Measurements from ENCODE around the gene RBM6. TPM values are rescaled to one million over a fixed set of nuclear protein-coding genes. Genes with fewer than 3 reads are reported as not detected.

The RBM6 gene
- total RNA-seq, 4 donors from 2014 or later: 57.9 to 100 (median 66.9) TPM

- no peak for DNase-seq (ENCODE audit: extremely low spot score)
- Histone ChIP-seq H3K4me1 (no peaks in the 10 kb centered on the region), H3K27ac (replicated peaks in 1 of 4) (no peak overlapping the region), H3K9me3 (no peaks in the 10 kb centered on the region), H3K4me3 (no peak overlapping the region), H3K27me3 (no peaks in the 10 kb centered on the region), H3K36me3 (peaks cover 98 to 100% (median 99%) of the 10 kb centered on the region in 4 donors)
- intact Hi-C loops (cut with DNase I): no loop called here
- 85% methylated on average over 4 of the region's 4 CpGs for WGBS
- TF ChIP-seq POLR2AphosphoS5 (IDR thresholded peaks at IDR 0.05) (no peak), POLR2A (IDR thresholded peaks at IDR 0.05; ENCODE audit: low read depth) (no peak), EP300 (IDR thresholded peaks at IDR 0.05) (no peak), CTCF (IDR thresholded peaks at IDR 0.05) (no peak)
Measured at GRCh38 chr3:50100956-50101845, 161.3 kb downstream of the RBM6 start.

GRCh38 chr3:50102558-50102957, 162.6 kb downstream of the RBM6 start:
- no peaks in the 10 kb centered on the region for H3K9me3 ChIP-seq
- peaks cover 99 to 100% (median 100%) of the 10 kb centered on the region in 4 donors for H3K36me3 ChIP-seq
- no peak overlapping the region for H3K4me3 ChIP-seq
- no peak for DNase-seq (ENCODE audit: extremely low spot score)
- WGBS: 91% methylated on average over 7 of the region's 7 CpGs
- no peaks in the 10 kb centered on the region for H3K4me1 ChIP-seq
- H3K27me3 ChIP-seq: no peaks in the 10 kb centered on the region
- intact Hi-C loops (cut with DNase I): no loop called here
- TF ChIP-seq POLR2A (IDR thresholded peaks at IDR 0.05; ENCODE audit: low read depth) (no peak), EP300 (IDR thresholded peaks at IDR 0.05) (no peak), POLR2AphosphoS5 (IDR thresholded peaks at IDR 0.05) (peak in 1 of 2 donors; percentile 16), CTCF (IDR thresholded peaks at IDR 0.05) (no peak)
- no peak overlapping the region for H3K27ac ChIP-seq (replicated peaks in 1 of 4)

- H3K36me3 ChIP-seq: peaks cover 94 to 100% (median 99%) of the 10 kb centered on the region in 4 donors
- intact Hi-C loops (cut with DNase I): no loop called here
Measured at GRCh38 chr3:50111757-50112156, 171.8 kb downstream of the RBM6 start.

GRCh38 chr3:50112462-50112861, 172.5 kb downstream of the RBM6 start:
- peaks cover 8 to 23% (median 17%) of the 10 kb centered on the region in 4 donors for H3K4me1 ChIP-seq
- peaks cover 0 to 4% (median 0%) of the 10 kb centered on the region in 4 donors for H3K27me3 ChIP-seq
- no peaks in the 10 kb centered on the region for H3K9me3 ChIP-seq
- no peak for DNase-seq (ENCODE audit: extremely low spot score)
- TF ChIP-seq CTCF (IDR thresholded peaks at IDR 0.05) (no peak), POLR2A (IDR thresholded peaks at IDR 0.05; ENCODE audit: low read depth) (no peak), POLR2AphosphoS5 (IDR thresholded peaks at IDR 0.05) (peak; percentile 66 to 67)
- H3K4me3 ChIP-seq: no peak overlapping the region
- intact Hi-C loops (cut with DNase I): no loop called here
- 62% methylated on average over 3 of the region's 3 CpGs for WGBS
- peaks cover 94 to 100% (median 99%) of the 10 kb centered on the region in 4 donors for H3K36me3 ChIP-seq
- peak overlapping the region; percentile 28 to 57 (median 52) for H3K27ac ChIP-seq (replicated peaks in 1 of 4)

More at GRCh38 chr3:50111757-50112156, 171.8 kb downstream of the RBM6 start:
- no peak for TF ChIP-seq POLR2AphosphoS5 (IDR thresholded peaks at IDR 0.05)
- TF ChIP-seq POLR2A (IDR thresholded peaks at IDR 0.05; ENCODE audit: low read depth): no peak
- TF ChIP-seq EP300 (IDR thresholded peaks at IDR 0.05): no peak
- TF ChIP-seq CTCF (IDR thresholded peaks at IDR 0.05): no peak
- DNase-seq (ENCODE audit: extremely low spot score): no peak
- 67% methylated on average over 5 of the region's 5 CpGs for WGBS
- Histone ChIP-seq H3K4me3 (no peak overlapping the region), H3K9me3 (no peaks in the 10 kb centered on the region), H3K27me3 (peaks cover 0 to 4% (median 0%) of the 10 kb centered on the region in 4 donors), H3K27ac (replicated peaks in 1 of 4) (peak overlapping the region; percentile 28 to 57 (median 52)), H3K4me1 (peaks cover 8 to 23% (median 17%) of the 10 kb centered on the region in 4 donors)

All from esophagus muscularis mucosa (tissue), 4 donors.